NCI-H2029 (cell line): ENCODE measurements around the gene PTPRN2.

Experiments used
- DNase-seq: peaks from one replicate; lab custom pipeline; 2025; lab: John Stamatoyannopoulos, UW

Gene PTPRN2

DNA sequence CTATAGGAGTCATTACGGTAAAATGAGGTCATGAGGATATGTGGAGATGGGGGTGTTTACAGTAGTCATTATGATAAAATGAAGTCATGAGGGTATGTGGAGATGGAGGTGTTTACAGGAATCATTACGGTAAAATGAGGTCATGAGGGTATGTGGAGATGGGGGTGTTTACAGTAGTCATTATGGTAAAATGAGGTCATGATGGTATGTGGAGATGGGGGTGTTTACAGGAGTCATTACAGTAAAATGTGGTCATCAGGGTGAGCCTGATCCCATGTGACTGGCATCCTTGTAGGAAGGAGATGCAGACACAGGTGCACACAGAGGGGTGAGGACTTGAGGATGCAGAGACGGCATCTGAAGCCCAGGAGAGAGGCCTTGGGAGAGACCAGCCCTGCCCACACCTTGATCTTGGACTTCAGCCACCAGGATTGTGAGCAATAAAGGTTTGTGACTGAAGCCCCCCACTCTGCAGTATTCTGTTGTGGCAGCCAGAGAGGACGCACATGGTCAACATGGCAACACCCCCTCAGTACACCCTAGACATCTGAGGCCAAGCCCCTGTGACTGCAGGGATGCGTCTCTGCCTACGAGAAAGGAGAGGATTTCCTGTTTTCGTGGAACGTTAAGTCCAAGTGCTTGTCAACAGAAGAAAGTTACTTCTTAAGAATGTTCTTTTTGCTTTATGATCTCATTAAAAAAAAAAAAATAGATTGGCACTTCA is 706.4 kb downstream of the PTPRN2 start:
- no peak for DNase-seq

DNA sequence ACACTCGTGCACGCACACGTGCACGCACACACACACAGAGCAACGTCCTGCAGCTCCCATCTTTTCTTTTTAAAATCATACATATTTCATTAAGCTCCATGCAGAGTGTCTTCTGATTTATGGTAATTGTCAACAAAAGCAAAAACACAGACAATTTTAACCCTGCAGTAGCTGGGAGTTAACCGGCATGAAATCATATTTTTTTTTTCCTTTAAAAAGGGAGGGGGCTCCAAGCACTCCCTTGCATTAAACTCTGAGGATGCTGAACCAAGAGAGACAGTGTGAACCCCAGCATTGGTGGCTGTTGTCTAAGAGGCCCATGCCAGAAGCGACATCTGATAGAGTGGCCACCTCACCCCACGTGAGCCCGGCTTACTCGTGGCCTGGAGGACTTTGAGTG is 708.2 kb downstream of the PTPRN2 start:
- DNase-seq, result no peak

DNA sequence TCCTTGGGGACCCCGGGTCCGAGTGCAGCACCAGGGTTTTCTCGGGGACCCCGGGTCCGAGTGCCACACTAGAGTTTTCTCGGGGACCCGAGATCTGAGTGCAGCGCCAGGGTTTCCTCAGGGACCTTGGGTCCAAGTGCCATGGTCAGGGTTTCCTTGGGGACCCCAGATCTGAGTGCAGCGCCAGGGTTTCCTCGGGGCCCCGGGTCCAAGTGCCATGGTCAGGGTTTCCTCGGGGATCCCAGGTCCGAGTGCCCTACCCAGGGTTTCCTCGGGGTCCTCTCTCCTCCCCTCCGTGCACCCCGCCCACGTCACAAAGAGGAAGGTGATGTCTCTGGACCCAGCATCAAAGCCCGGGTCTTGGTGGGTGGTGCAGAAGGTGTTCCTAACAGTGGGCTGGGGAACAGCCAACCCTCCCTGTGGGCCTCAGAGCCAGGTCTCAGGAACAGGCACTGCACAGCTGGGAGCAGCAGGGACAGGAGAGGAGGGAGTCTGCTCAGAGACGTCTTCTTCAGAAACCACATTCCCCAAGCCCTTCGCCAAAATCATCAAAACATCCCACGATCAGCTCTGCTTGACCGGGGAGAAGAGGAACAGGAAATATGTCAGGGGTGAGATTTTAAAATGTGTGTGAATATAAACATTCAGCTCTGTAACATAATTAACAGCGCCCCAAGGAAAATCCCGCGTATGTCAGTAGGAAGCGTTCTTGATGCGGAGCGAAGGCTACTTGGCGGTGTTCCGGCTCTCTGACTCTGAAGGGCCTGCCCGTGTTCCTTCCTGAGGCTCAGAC is 710.1 kb downstream of the PTPRN2 start:
- no peak for DNase-seq

DNA sequence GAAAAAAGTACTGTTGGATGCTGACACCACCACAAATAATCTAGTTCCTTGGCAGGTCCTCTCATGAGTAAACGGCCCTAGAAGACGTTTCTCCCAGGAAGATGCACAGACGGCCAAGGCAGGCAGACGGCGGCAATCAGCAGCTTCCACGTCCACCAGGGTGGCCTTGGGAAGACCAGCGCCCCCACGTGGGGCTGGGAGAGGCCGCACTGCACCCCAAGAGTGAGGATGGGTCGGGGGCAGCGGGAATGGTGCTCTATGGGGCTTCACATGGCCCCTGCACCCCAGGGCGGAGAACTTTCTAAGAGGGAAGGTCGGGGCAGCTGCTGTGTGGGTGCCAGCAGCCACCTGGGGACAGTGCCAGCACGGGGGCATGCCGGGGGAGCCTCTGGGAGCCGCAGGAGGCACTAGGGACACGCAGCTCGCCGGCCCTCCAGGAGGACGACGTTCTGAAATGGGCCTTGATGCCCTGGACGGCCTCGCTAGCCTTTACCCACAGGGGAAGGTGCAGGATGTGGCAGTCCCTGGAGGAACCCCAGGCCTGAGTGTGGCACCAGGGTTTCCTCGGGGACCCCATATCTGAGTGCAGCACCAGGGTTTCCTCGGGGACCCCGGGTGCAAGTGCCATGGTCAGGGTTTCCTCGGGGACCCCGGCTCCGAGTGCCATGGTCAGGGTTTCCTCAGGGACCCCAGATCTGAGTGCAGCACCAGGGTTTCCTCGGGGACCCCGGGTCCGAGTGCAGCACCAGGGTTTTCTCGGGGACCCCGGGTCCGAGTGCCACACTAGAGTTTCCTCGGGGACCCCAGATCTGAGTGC is 710.9 kb downstream of the PTPRN2 start:
- DNase-seq, result no peak

DNA sequence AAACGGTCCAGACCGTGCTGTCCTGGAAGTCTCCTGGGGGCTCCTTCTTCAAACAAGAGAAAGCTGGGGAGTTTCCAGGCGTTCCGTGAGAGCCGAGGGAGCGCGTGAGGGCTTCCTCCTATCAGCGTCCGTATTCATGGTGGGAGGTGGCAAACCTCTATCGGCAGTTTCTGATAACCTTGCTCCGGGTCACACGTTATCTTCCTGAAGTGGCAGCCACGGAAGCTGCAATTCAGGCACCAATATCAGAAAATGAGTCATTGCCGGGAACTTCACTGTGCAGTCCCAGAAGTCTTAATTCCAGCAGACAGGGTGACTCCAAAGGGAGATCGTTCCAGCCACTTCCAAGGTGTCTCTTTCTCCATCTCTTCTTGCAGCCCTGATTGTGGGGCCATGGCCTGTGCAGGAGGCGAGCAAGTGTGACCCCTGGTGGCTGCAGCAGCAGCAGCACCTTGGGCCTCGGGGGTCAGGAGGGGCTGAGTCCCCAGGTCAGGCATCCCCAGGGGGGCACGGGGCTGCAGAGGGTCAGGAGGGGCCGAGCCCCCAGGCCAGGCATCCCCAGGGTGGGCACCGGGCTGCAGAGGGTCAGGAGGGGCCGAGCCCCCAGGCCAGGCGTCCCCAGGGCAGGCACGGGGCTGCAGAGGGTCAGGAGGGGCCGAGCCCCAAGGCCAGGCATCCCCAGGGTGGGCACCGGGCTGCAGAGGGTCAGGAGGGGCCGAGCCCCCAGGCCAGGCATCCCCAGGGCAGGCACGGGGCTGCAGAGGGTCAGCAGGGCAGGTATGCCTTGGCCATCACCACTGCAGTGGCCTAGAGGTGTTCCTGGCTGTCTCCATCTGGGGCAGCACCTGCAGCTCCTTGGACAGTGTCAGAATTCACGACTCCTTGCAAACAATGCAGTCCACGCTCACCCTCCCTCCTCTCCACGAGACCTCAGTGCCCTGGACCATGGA is 712.1 kb downstream of the PTPRN2 start:
- no peak for DNase-seq

DNA sequence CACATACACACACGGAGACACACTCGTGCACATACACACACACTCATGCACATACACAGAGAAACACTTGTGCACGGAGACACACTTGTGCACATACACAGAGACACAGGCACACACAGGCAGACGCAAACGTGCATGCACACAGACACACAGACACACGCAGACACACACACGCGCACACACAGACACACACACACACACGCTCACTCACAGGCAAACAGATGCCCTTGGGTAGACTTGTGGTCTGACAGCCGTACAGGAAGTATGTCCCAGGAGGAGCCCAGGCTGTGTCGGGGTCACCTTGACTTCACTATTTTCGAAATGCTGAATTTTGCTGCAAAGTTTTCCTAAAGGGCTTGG is 712.8 kb downstream of the PTPRN2 start:
- no peak for DNase-seq

DNA sequence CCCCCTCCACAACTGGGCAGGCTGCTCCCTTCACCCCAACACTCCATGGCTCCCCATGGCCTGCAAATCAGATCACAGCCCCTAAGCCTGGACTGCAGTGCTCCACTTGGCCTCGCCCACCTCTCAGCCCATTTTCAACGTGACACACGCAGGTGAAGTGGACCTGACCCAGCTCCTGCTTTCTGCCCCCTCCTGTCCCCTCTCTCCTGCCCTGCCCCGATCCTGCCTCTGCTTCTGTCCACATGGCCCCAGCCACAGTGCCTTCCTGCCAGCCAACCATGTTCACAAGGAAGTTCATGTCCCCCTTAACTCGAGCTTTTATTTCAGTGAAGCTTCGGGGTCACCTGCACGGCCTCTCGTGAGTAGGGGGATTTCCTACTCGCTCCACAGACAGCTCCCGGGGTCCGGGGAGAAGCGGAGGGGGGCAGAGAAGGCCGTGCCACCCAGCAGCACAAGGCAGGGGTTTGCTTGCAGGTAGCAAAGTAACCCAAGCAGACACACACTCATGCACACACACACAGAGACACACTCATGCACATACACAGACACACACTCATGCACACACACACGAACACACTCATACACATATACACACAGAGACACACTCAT is 713.3 kb downstream of the PTPRN2 start:
- no peak for DNase-seq

DNA sequence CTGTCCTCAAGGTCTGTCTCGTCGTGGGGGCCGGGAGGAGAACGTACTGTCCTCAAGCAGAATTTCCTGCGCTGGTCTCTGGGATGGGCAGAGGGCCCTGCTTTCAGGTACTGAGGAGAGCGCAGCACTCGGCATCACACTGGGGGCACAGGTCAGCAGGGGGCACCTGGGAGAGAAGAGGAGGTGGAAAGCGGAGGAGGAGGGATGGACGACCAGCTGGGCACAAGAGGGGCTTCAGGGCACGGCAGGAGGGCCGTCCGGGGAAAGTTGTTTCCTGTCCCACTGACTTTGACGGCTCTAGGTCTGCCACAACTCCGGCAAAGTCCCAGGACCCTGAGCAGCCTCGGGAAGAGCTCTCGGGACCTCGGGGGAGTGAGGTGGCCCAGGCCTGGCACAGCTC is 714.0 kb downstream of the PTPRN2 start:
- no peak for DNase-seq

DNA sequence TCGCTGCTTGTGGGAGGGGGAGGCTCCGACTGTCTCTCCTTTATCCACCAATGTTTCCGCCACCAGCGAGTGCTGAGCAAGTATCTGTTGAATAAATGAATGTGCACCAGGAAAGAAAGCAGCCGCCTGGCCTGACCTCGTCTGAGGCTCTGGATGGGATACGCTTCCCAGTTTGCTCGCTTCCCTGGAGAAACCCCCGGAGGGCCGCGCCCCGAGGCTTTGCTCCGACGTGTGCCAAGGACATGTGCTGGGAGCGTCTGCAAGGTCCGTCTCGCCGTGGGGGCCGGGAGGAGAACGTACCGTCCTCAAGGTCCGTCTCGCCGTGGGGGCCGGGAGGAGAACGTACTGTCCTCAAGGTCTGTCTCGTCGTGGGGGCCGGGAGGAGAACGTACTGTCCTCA is 714.4 kb downstream of the PTPRN2 start:
- DNase-seq, result no peak

DNA sequence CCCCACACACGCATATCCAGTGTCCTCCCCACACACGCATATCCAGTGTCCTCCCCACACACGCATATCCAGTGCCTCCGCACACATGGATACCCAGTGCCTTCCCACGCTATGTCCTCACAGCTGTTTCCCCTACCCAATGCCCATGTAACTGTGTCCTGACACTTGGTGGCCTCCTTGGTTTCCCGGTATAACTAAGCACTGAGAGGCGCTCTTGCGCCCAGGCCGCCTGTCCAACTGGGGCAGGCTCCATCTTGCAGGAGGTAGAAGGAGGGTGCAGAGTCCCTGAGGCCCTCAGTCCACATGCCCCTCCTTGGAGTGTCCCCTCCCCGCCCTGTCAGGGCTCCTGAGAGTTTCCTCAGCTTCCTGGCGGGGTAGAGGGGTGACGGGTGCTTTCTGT is 715.2 kb downstream of the PTPRN2 start:
- no peak for DNase-seq

DNA sequence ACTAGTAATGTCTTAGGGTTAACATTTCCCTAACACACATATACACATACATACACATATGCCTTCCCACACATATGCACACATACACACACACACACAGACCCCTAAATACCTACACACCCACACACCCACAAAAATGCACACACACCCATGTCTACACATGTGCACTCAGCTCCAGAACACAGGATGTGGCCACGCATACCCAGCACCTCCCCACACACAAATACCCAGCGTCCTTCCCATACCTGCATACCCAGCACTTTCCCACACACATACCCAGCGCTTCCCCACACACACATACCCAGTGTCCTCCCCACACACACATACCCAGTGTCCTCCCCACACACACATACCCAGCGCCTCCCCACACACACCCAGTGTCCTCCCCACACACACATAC is 715.9 kb downstream of the PTPRN2 start:
- DNase-seq, result no peak

DNA sequence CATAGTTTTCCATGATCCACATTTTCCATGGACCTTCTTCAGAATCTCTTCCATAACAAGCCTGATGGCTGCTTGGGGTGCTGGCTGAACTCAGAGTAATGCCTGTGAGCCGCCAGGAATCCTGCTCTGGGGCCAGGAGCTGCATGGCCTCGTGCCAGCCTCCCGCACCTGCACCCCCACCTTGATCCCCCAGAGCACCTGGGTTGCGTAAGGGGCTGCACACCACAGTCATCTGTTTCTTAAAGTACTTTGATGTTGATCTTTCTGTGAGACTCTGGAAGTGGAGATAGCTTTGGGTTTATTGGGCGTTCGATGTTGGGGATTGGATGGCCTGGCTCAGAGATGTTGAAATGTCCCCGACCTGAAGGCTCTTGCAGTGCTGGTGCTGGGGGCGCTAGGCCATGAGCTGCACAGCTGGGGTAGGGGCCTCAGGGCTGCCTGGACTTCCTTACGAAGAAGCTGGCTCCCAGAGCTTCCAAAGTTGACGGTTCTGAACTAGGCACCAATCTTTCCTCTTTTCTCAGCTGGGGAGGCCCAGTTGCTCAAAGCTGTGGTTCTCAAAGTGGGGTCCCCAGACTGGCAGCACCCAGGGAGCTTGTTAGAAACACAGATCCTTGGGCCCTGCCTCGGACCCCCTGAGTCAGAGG is 716.9 kb downstream of the PTPRN2 start:
- DNase-seq, result no peak

DNA sequence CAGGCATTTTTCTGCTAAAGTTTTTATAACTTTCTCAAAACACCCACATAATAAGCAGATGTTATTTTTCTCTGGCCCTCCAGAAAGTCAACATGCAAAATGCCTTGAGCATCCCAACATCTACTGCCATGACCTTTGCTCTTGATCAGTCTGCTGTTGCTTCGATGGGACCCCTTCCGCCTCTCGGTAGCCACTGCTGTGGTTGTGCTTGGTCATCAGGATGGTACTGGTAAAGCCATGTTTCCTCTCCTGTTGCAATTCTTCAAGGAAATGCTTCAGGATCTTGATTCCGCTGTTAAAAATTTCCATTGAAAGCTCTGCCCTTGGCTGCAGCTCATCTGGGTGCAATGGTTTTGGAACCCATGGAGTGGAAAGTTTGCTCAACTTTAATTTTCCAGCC is 717.8 kb downstream of the PTPRN2 start:
- DNase-seq, result no peak

DNA sequence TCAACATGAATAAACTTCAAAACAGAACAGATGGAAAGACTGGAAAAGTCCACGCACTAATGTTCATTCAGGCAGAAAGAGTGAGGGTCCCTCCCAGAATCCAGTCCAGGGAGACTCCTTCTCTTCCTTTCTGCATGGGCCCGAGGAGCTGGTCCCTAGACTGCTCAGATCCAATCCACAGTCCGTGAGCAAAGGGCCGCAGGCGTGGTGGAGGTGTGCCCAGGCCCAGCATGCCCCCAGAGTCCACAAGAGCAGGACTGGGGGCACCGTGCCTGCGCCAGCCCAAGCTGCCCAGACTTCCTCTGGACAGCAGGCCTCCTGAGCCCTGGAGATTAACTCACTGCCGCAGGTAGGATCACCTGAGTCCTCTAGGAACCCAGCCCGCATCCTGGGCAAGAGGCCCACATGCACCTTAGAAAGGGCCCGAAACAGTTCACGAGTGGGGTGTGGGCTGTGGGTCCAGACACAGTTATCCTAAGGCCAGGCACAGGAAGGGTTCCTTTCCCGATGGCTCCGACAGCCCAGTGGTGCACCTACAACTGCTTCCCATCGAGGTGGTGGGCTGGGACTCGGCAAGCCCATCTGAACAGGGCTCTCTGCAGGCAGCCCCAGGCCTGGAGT is 719.8 kb downstream of the PTPRN2 start:
- DNase-seq, result no peak

DNA sequence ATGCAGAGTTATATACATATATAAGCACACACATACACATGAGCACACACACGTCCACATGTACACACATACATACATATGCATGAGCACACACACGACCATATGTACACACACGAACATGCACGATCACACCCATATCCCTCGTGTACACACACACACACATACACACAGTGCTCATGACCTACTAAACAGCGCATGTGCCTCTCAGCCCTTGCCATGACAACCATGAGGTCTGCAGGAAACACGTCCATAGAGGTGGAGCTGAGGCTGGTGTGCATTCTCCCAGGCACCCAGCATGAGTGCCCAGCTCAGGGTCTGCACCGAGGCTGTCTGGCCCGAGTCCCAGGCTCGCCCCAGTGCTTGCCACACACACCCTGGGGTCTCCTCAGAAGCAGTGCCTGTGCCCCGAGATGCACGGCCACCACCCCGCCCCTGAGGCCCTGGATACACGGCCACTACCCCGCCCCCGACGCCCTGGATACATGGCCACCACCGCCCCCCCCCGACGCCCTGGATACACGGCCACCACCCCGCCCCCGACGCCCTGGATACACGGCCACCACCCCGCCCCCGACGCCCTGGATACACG is 721.2 kb downstream of the PTPRN2 start:
- DNase-seq, result no peak

DNA sequence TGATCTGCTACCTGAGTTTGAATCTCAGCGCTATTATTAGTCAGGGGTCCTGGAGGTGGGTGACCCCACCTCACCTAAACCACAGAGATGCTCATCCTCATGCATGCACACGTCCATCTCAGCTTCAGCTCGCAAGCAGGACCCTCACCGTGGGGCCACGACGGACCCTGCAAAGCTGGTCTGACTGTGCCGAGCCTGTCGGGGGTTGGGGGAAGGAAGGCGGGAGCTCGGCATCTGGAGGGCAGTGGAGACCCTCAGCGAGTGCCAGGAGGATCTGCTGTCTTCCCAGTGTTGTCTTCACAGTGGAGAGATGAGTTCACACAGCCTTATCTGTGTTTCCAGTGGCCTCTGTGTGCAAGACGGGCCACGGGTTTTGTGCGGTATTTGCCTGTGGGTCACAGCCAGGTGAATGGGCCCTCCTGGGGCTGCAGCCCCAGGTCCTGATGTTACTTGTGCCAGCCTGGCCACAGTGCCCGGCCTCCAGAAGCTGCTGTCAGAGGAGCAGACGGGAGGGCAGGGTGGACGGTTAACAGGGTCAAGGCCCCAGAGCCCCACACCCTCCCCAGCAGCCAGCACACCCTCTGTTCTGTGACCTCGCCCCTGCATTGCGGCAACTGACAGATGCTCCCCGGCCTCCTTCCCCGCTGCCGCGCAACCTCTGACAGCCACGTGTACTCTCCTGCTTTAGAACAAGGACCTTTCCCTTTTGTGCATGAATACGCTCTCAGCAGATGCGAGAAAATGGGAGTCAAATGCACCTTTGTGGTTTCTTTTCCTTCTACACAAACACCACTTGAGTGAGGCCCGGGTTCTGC is 722.1 kb downstream of the PTPRN2 start:
- no peak for DNase-seq

DNA sequence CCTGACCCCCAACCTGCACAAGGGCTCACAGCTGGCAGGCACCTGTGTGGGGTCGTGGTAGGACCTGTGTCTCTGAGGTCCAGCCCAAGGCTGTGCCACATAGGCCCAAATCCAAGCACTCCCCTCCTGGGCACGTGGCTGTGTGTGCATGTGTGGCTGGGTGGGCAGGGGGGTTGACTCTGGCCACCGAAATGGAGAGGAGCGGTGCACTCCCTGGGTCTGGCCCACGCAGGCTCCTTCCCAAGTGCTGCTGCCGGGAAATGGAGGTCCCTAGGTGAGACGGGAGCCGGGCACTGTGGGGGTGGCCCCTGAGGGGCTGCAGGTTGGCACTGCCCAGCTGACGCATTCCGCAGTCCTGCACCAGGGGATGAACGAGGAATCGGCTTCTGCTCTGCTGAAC is 722.7 kb downstream of the PTPRN2 start:
- no peak for DNase-seq

DNA sequence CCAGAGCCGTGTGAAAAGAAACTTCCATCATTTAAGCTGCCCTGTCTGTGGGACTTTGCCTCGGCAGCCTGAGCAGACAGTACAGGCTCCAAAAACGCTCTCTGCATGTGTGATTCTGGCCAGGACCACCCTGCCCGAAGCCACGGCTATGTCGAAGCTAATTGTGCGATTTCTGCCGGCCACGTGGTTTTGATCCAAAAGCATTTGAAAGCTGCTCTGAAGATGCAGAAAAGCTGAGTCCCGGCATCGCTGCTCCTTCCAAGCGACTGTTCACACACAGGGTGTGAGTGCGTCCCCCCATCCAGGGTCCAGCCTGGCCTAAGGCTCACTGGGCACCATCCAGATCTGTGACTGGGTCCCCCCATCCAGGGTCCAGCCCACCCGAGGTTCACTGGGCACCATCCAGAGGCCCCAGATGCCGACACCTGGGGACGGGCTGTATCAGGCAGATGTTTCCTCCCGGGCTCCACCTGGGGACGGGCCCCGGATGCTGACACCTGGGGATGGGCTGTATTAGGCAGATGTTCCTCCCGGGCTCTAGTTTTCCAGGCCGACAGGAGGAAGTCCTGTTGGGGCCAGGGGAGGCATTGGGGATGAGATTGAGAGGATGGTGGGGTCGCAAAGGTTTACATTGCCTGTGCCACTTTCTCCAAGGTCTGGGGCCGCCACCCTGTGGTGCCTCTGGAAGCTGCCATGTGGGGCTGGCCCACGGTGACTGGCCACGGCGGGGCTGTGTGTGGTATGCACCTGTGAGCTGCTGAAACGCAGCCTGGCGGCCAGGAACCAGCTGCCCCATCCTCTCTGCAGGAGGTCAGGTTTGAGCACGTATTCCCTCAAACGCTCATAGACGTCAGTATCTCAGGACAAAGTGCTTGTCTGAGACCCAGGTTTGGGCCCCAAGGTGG is 723.5 kb downstream of the PTPRN2 start:
- DNase-seq, result no peak
